ACC112 (cell line): ENCODE results near the gene XRCC5.

ENCODE experiments used
- H2AFZ ChIP-seq: fragments of 200-600 bp; sonication (generic); one replicate; pipeline ENCODE4 v1.6.0; 2017; ENCODE audit warnings: antibody characterized with exemption, low read length; ENCODE audit not compliant: unreplicated experiment
- H3K27ac ChIP-seq: fragments of 200-600 bp; sonication (generic); 2 replicates; pipeline ENCODE4 v1.5.1; 2014; ENCODE audit warnings: low read depth, mild to moderate bottlenecking, antibody characterized with exemption, low read length, moderate library complexity
- H3K27me3 ChIP-seq: fragments of 200-600 bp; sonication (generic); 2 replicates; pipeline ENCODE4 v1.6.1; 2014; ENCODE audit warnings: mild to moderate bottlenecking, antibody characterized with exemption, low read length, moderate library complexity, mixed read lengths; ENCODE audit not compliant: insufficient read depth
- H3K36me3 ChIP-seq: fragments of 200-600 bp; sonication (generic); 2 replicates; pipeline ENCODE4 v1.6.1; 2016; ENCODE audit warnings: mild to moderate bottlenecking, antibody characterized with exemption, low read length, moderate library complexity, mixed read lengths; ENCODE audit not compliant: insufficient read depth
- H3K4me1 ChIP-seq: fragments of 200-600 bp; sonication (generic); one replicate; pipeline ENCODE4 v1.6.1; 2016; ENCODE audit warnings: low read length, mixed read lengths; ENCODE audit not compliant: insufficient read depth, unreplicated experiment, control insufficient read depth
- H3K4me3 ChIP-seq: fragments of 200-600 bp; sonication (generic); 2 replicates; pipeline ENCODE4 v1.5.1; 2014; ENCODE audit warnings: mild to moderate bottlenecking, low read depth, low read length
- H3K79me2 ChIP-seq: fragments of 200-600 bp; sonication (generic); one replicate; pipeline ENCODE4 v1.6.0; 2016; ENCODE audit warnings: low read length; ENCODE audit not compliant: control insufficient read depth, unreplicated experiment, insufficient read depth

The XRCC5 gene

DNA sequence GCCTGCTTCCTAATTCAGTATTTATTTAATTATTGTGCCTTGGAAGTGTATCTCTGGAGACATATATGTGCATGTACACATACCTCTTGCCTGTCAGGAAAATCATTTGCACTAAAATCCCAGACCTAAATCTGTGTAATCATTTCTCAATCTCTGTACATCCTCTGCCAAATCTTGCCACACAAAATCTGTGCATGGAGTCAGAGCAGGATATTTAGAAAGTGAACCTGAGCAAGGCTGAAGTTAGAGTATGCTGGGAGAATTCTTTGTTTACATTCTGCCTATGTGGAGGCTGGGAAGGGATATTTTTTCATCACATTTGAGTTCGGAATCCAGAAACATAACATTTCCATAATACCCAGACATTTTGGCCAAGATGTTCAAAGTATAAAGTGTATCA lies 9.3 kb downstream of the XRCC5 start:
- peaks cover 25% of the 10 kb centered on the region for H3K4me1 ChIP-seq
- H3K27me3 ChIP-seq = no peaks in the 10 kb centered on the region
- H3K79me2 ChIP-seq = peaks cover 72% of the 10 kb centered on the region
- H3K36me3 ChIP-seq = peaks cover 55% of the 10 kb centered on the region
- H2AFZ ChIP-seq = no peak overlapping the region
- no peak overlapping the region for H3K4me3 ChIP-seq
- H3K27ac ChIP-seq = no peak overlapping the region

- Histone ChIP-seq H2AFZ (no peak overlapping the region), H3K27me3 (no peaks in the 10 kb centered on the region), H3K36me3 (peaks cover 53% of the 10 kb centered on the region), H3K4me3 (no peak overlapping the region), H3K4me1 (peaks cover 25% of the 10 kb centered on the region), H3K79me2 (peaks cover 71% of the 10 kb centered on the region), H3K27ac (no peak overlapping the region)
Measured at GRCh38 chr2:216119146-216119545, 10.0 kb downstream of the XRCC5 start.

- peaks cover 75% of the 10 kb centered on the region for H3K79me2 ChIP-seq
- H3K27ac ChIP-seq = no peak overlapping the region
- H3K4me3 ChIP-seq = no peak overlapping the region
- peaks cover 25% of the 10 kb centered on the region for H3K4me1 ChIP-seq
- no peak overlapping the region for H2AFZ ChIP-seq
- H3K27me3 ChIP-seq = no peaks in the 10 kb centered on the region
- H3K36me3 ChIP-seq = peaks cover 59% of the 10 kb centered on the region
Measured at GRCh38 chr2:216119986-216120385, 10.8 kb downstream of the XRCC5 start.

- peaks cover 16% of the 10 kb centered on the region for H3K4me1 ChIP-seq
- peaks cover 66% of the 10 kb centered on the region for H3K79me2 ChIP-seq
- 0 out of 2 replicates have a peak overlapping the region, but pooled peaks have one; percentile 2 for H3K27ac ChIP-seq
- no peaks in the 10 kb centered on the region for H3K27me3 ChIP-seq
- H3K4me3 ChIP-seq = no peak overlapping the region
- H2AFZ ChIP-seq = no peak overlapping the region
- peaks cover 69% of the 10 kb centered on the region for H3K36me3 ChIP-seq
Measured at GRCh38 chr2:216121255-216121654, 12.1 kb downstream of the XRCC5 start.

GRCh38 chr2:216126943-216127342 lies 17.8 kb downstream of the XRCC5 start:
- peaks cover 74% of the 10 kb centered on the region for H3K36me3 ChIP-seq
- H3K79me2 ChIP-seq = peaks cover 38% of the 10 kb centered on the region
- H3K27ac ChIP-seq = no peak overlapping the region
- H2AFZ ChIP-seq = no peak overlapping the region
- no peaks in the 10 kb centered on the region for H3K27me3 ChIP-seq
- H3K4me1 ChIP-seq = no peaks in the 10 kb centered on the region
- H3K4me3 ChIP-seq = no peak overlapping the region

- Histone ChIP-seq H3K79me2 (peaks cover 24% of the 10 kb centered on the region), H3K4me1 (no peaks in the 10 kb centered on the region), H3K27me3 (no peaks in the 10 kb centered on the region), H2AFZ (no peak overlapping the region), H3K27ac (no peak overlapping the region), H3K36me3 (peaks cover 82% of the 10 kb centered on the region), H3K4me3 (no peak overlapping the region)
Measured at GRCh38 chr2:216130346-216130971, 21.3 kb downstream of the XRCC5 start.

GRCh38 chr2:216131175-216131926 lies 22.2 kb downstream of the XRCC5 start:
- H2AFZ ChIP-seq = no peak overlapping the region
- no peak overlapping the region for H3K27ac ChIP-seq
- no peaks in the 10 kb centered on the region for H3K4me1 ChIP-seq
- H3K27me3 ChIP-seq = no peaks in the 10 kb centered on the region
- peaks cover 24% of the 10 kb centered on the region for H3K79me2 ChIP-seq
- H3K4me3 ChIP-seq = no peak overlapping the region
- H3K36me3 ChIP-seq = peaks cover 73% of the 10 kb centered on the region

GRCh38 chr2:216132585-216132984 lies 23.4 kb downstream of the XRCC5 start:
- Histone ChIP-seq H3K27ac (no peak overlapping the region), H3K4me1 (no peaks in the 10 kb centered on the region), H3K36me3 (peaks cover 77% of the 10 kb centered on the region), H3K4me3 (no peak overlapping the region), H3K27me3 (no peaks in the 10 kb centered on the region), H3K79me2 (peaks cover 21% of the 10 kb centered on the region), H2AFZ (no peak overlapping the region)

- no peak overlapping the region for H2AFZ ChIP-seq
- H3K4me3 ChIP-seq = no peak overlapping the region
- H3K36me3 ChIP-seq = peaks cover 77% of the 10 kb centered on the region
- H3K27me3 ChIP-seq = no peaks in the 10 kb centered on the region
- H3K79me2 ChIP-seq = peaks cover 17% of the 10 kb centered on the region
- H3K4me1 ChIP-seq = no peaks in the 10 kb centered on the region
- no peak overlapping the region for H3K27ac ChIP-seq
Measured at GRCh38 chr2:216133397-216133796, 24.2 kb downstream of the XRCC5 start.

- H3K36me3 ChIP-seq = peaks cover 77% of the 10 kb centered on the region
Measured at GRCh38 chr2:216134958-216135541, 25.9 kb downstream of the XRCC5 start.

GRCh38 chr2:216139884-216140283 lies 30.7 kb downstream of the XRCC5 start:
- Histone ChIP-seq H3K4me3 (no peak overlapping the region), H3K79me2 (peaks cover 5% of the 10 kb centered on the region), H3K4me1 (no peaks in the 10 kb centered on the region), H3K27ac (no peak overlapping the region), H3K27me3 (no peaks in the 10 kb centered on the region), H2AFZ (no peak overlapping the region), H3K36me3 (peaks cover 60% of the 10 kb centered on the region)

More at GRCh38 chr2:216134958-216135541, 25.9 kb downstream of the XRCC5 start:
- no peak overlapping the region for H3K4me3 ChIP-seq
- no peaks in the 10 kb centered on the region for H3K4me1 ChIP-seq
- H2AFZ ChIP-seq = no peak overlapping the region
- H3K79me2 ChIP-seq = peaks cover 6% of the 10 kb centered on the region
- no peaks in the 10 kb centered on the region for H3K27me3 ChIP-seq
- no peak overlapping the region for H3K27ac ChIP-seq
